WERI-Rb-1 (cell line): ENCODE measurements around the gene COL5A2.

Experiments used
- DNase-seq: peaks from one replicate; pipeline ENCODE4 v3.0.0-alpha.2; 2020
- H3K27ac ChIP-seq: fragments of 250-450 bp; sonication (Bioruptor Pico); 2 replicates; pipeline ENCODE4 v1.5.1; 2020; ENCODE audit warnings: mild to moderate bottlenecking, moderate library complexity
- H3K27me3 ChIP-seq: fragments of 250-450 bp; sonication (Bioruptor Pico); 2 replicates; pipeline ENCODE4 v1.5.1; 2021; ENCODE audit warnings: mild to moderate bottlenecking, low read depth, moderate library complexity; ENCODE audit not compliant: insufficient read depth, severe bottlenecking
- H3K36me3 ChIP-seq: fragments of 250-450 bp; sonication (Bioruptor Pico); 2 replicates; pipeline ENCODE4 v1.5.1; 2020; ENCODE audit warnings: mild to moderate bottlenecking, moderate library complexity
- H3K4me3 ChIP-seq: 2 replicates; pipeline ENCODE4 v1.5.1; 2011; ENCODE audit warnings: low read depth, mild to moderate bottlenecking, control low read depth, low read length
- H3K9me3 ChIP-seq: fragments of 250-450 bp; sonication (Bioruptor Pico); 2 replicates; pipeline ENCODE4 v1.5.1; 2021; ENCODE audit warnings: mild to moderate bottlenecking, moderate library complexity; ENCODE audit not compliant: severe bottlenecking
- TF ChIP-seq, protein P1 (sequence below): IDR thresholded peaks from 2 replicates; pipeline ENCODE4 v1.5.1; 2011; ENCODE audit warnings: low read depth, mild to moderate bottlenecking, control low read depth, inconsistent platforms, low read length

The COL5A2 gene

DNA sequence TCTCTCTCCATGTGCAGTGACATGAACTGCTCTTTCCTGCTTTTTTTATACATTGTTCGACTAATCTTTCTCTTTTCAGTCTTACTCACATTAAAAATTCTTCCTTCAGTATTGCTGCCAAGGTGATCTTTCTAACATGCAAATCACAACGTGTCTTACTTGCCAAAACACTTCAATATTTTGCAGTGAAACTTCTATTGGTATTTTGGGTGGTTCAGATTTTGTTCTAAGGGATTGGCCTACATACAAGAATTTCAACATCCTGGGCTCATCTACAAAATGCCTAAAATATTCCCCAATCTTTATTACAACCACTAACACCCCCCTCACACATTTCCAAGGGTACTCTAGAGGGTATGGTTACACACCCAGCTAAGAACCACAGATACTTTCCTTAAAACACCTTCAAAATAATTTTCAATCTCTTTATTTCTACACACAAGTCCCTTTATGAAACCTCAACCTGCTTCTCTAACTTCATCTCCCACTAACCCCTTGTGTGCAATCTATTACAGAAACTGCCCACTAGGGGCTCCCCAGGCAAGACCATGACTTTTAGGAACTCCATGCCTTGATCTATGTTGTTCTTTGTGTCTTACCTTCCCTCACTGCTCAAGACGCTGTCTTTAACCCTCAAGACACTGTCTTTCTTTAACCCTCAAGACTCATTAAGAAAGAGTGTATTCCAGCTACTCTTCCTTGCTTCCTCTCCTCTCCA lies 154.5 kb downstream of the COL5A2 start:
- Histone ChIP-seq H3K27ac (no peak overlapping the region), H3K4me3 (no peak overlapping the region), H3K9me3 (no peaks in the 10 kb centered on the region), H3K27me3 (no peaks in the 10 kb centered on the region), H3K36me3 (no peaks in the 10 kb centered on the region)
- TF ChIP-seq, protein P1, sequence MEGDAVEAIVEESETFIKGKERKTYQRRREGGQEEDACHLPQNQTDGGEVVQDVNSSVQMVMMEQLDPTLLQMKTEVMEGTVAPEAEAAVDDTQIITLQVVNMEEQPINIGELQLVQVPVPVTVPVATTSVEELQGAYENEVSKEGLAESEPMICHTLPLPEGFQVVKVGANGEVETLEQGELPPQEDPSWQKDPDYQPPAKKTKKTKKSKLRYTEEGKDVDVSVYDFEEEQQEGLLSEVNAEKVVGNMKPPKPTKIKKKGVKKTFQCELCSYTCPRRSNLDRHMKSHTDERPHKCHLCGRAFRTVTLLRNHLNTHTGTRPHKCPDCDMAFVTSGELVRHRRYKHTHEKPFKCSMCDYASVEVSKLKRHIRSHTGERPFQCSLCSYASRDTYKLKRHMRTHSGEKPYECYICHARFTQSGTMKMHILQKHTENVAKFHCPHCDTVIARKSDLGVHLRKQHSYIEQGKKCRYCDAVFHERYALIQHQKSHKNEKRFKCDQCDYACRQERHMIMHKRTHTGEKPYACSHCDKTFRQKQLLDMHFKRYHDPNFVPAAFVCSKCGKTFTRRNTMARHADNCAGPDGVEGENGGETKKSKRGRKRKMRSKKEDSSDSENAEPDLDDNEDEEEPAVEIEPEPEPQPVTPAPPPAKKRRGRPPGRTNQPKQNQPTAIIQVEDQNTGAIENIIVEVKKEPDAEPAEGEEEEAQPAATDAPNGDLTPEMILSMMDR: peak; percentile 60
- peak; percentile 24 for DNase-seq

DNA sequence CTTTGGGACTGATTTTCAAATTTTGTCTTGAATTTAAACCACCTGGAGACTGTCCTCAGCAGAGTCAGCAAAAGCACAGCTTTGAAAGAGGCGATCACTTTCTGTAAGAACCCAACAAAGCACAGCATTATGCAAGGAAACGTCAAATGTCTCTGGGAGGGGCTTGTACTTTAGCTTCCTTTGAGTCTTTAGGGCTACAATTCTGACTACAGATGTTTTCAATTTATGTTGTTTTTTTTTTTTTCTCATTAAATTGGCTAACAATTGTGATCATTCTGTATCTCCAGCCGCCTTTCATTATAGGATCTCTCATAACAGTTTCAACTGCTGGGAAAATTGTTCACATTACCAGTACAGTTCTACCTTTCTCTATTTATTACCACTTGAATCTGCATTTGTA lies 157.1 kb downstream of the COL5A2 start:
- TF ChIP-seq, protein P1: no peak
- H3K4me3 ChIP-seq: no peak overlapping the region
- no peak for DNase-seq
- H3K36me3 ChIP-seq: no peaks in the 10 kb centered on the region
- no peaks in the 10 kb centered on the region for H3K27me3 ChIP-seq
- H3K27ac ChIP-seq: no peak overlapping the region
- H3K9me3 ChIP-seq: no peaks in the 10 kb centered on the region

DNA sequence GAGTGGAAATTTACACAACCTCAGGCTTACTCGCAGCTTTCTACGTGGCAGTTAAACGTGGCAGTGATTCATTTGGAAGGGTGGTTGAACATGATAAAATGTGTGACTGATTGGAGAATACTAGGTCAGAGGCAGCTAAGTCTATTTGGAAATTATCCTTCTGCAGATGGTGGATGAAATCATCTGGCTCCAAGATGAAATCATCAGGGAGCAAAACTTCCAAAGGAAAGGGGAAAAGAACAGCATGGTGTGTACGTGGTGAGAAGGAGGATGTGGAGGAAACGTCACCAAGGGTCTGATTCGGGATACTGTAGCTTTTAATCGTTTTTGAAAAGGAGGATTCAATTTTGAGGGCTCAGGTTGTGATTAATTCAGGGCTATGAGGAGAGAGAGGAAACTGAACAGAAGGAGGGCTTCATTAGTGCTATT lies 157.5 kb downstream of the COL5A2 start:
- DNase-seq: no peak
- no peaks in the 10 kb centered on the region for H3K36me3 ChIP-seq
- TF ChIP-seq, protein P1: no peak
- no peak overlapping the region for H3K4me3 ChIP-seq
- H3K27me3 ChIP-seq: no peaks in the 10 kb centered on the region
- H3K9me3 ChIP-seq: no peaks in the 10 kb centered on the region
- no peak overlapping the region for H3K27ac ChIP-seq

DNA sequence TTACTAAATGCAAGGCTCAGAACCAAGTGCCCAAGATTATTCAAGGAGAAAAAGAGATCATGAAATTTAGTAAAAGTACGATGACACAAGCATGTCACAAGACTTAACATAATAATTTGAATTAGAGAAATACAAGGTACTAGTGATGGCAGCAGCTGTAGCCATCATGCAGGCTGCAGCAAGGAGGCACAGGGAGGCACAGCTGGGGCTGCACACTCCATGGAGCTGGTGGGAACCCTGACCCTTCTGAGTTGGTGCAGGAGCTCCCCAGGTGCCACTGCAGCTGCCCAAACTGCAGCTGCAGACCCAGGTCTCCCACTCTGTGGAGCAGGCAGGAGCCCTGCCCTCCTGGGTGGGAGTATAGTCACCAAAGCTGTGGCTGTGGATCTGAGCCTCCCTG lies 159.4 kb downstream of the COL5A2 start:
- no peak overlapping the region for H3K27ac ChIP-seq
- DNase-seq: no peak
- TF ChIP-seq, protein P1: no peak
- H3K36me3 ChIP-seq: no peaks in the 10 kb centered on the region
- no peak overlapping the region for H3K4me3 ChIP-seq
- H3K9me3 ChIP-seq: no peaks in the 10 kb centered on the region
- H3K27me3 ChIP-seq: no peaks in the 10 kb centered on the region

DNA sequence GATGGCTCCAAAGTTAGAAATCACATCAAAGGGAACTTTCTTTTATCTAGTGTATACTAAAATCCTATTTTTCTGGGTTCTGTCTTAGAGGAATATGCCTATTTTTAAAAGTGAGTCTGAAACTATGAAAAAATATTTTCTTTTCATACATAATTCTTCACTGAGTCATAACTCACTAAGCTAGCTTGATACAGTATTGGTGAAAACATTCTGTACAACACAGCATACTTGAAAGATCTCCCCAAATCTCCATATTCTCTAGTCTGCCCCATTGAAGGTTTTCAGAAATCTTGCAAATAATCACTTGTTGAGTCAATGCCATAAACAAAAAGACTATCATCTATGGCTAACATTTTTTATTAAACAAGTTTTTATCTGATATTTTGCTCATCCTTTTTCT lies 160.9 kb downstream of the COL5A2 start:
- Histone ChIP-seq H3K9me3 (no peaks in the 10 kb centered on the region), H3K27me3 (no peaks in the 10 kb centered on the region), H3K36me3 (no peaks in the 10 kb centered on the region), H3K27ac (no peak overlapping the region), H3K4me3 (no peak overlapping the region)
- DNase-seq: no peak
- TF ChIP-seq, protein P1: no peak

DNA sequence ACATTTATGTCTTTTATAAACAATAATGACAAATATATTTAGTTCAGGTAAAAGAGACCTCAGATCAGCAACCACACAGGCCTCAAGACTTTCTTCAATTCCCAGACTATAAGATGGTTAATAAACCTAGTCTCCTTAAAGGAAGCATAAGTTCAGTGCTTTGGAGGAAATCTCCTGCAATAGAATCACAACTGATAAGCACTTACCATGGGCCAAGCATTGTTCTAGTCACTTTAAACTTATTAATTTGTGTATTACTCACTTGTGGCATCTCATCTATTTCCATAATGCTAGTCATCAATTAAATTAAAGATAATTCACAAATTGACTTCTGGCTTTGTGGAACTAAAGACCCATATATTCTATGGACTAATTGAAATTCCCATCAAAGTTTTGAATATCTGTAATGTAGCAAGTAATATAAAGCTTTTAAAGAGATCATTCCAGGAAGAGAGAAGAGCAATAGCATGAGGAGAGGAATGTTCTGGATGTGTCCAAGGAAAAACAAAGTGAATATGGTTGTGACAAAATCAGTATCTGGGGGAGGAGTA lies 163.2 kb downstream of the COL5A2 start:
- Histone ChIP-seq H3K27ac (no peak overlapping the region), H3K27me3 (no peaks in the 10 kb centered on the region), H3K36me3 (no peaks in the 10 kb centered on the region), H3K4me3 (no peak overlapping the region), H3K9me3 (no peaks in the 10 kb centered on the region)
- TF ChIP-seq, protein P1: no peak
- DNase-seq: no peak
